Mucosa of descending colon (tissue), 3 donors: ENCODE data around the gene LRTM1. TPM values are rescaled to one million over a fixed set of nuclear protein-coding genes. Genes with fewer than 3 reads are reported as not detected.

Experiments used
- ATAC-seq: fragments of 200-7000 bp; cut with Tn5 transposase; one replicate; pipeline ENCODE4 v1.9.1; 2020; ENCODE audit warnings: mild to moderate bottlenecking, moderate library complexity
- DNase-seq, 3 donors: peaks; one replicate each; pipeline ENCODE4 v3.0.0-alpha.2; 2020
- H3K36me3 ChIP-seq: fragments of 200-600 bp; one replicate; pipeline ENCODE4 v1.8.0; 2021; ENCODE audit warnings: low read depth, mild to moderate bottlenecking
- H3K4me1 ChIP-seq: fragments of 200-600 bp; one replicate; pipeline ENCODE4 v1.8.0; 2021; ENCODE audit warnings: low read depth, mild to moderate bottlenecking
- H3K4me3 ChIP-seq: fragments of 200-600 bp; one replicate; pipeline ENCODE4 v1.8.0; 2021; ENCODE audit warnings: mild to moderate bottlenecking
- H3K9me3 ChIP-seq: fragments of 200-600 bp; one replicate; pipeline ENCODE4 v1.8.0; 2021; ENCODE audit warnings: mild to moderate bottlenecking
- intact Hi-C, 2 donors: fragments of 100-400 bp; cut with DNase I in 1 of 2; cut with micrococcal nuclease in 1 of 2; formaldehyde crosslinking; loops; one replicate each; pipeline versions ENCODE4 v1.11.0 to v1.11.1; 2022; cut with DNase I, micrococcal nuclease
- total RNA-seq, 3 donors: library from RNA; stranded (reverse); fragmentation: NEBNext Ultra II Directional in 2 of 3; extraction: Animal tissue kit (Norgen Biotek cat#: 25700) in 2 of 3; gene quantifications; one replicate each; pipeline versions ENCODE4 v1.2.1 to v1.2.4, GENCODE V29; 2021 to 2023
- TF ChIP-seq, protein P1 (sequence below): fragments of 200-600 bp; IDR thresholded peaks from one replicate; pipeline ENCODE4 v1.8.0; 2022; ENCODE audit warnings: antibody characterized with exemption, mild to moderate bottlenecking
- donor health status: DM: no; HTN: no; CAD: no; lungs with moderate emphysema.
- donor health status: DM: no; HTN: no; CAD: no.
- donor health status: DM: no; HTN: yes; CAD: no.

LRTM1 gene
- total RNA-seq, 3 donors from 2014 or later, result not detected

DNA sequence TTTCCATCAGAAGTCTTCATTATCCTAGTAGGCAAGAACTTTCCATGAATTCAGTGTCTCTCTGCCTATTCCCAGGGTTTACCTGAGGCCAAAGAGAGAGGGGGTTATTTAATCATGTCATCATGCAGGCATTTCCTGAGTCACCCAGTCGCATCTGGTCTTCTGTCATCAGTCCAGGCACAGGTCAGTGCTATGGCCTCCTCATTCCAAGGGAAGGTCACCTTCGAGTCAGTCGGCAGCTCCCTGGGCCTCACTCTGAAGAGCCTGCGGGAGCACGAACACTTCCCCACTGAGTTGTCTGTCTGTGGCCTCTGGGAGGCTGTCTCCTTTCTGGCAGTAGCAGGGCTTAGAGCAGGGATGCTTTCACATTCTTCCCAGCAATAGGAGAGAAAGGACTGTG lies 26.2 kb upstream of the LRTM1 start:
- no peak overlapping the region for H3K4me3 ChIP-seq
- no peaks in the 10 kb centered on the region for H3K4me1 ChIP-seq
- peak; percentile 12 for ATAC-seq
- TF ChIP-seq, protein P1, sequence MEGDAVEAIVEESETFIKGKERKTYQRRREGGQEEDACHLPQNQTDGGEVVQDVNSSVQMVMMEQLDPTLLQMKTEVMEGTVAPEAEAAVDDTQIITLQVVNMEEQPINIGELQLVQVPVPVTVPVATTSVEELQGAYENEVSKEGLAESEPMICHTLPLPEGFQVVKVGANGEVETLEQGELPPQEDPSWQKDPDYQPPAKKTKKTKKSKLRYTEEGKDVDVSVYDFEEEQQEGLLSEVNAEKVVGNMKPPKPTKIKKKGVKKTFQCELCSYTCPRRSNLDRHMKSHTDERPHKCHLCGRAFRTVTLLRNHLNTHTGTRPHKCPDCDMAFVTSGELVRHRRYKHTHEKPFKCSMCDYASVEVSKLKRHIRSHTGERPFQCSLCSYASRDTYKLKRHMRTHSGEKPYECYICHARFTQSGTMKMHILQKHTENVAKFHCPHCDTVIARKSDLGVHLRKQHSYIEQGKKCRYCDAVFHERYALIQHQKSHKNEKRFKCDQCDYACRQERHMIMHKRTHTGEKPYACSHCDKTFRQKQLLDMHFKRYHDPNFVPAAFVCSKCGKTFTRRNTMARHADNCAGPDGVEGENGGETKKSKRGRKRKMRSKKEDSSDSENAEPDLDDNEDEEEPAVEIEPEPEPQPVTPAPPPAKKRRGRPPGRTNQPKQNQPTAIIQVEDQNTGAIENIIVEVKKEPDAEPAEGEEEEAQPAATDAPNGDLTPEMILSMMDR, result no peak
- H3K36me3 ChIP-seq, result no peaks in the 10 kb centered on the region
- no peaks in the 10 kb centered on the region for H3K9me3 ChIP-seq
- intact Hi-C loops, result no loop called here
- DNase-seq, result peak in 1 of 3 donors; percentile 2

DNA sequence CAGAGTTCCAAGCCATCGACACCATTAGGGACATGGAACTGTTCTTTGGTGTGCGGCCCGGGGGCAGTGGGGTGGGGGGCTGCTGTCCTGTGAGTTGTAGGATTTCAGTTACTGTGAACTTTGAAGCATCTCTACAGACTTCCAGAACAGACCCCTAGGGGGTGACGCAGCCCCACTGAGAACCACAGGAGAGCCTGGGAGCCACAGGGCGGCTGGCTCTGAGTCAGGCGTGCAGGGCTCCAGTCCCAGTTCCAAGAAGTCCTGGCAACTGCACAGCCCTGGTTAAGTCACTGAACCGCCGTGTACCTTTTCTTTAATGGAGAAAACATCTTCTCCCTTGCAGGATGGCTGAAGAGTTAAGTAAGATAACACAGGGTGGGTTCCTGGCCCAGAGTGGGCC lies 23.5 kb upstream of the LRTM1 start:
- peak; percentile 84 for ATAC-seq
- TF ChIP-seq, protein P1, result no peak
- no peak overlapping the region for H3K4me3 ChIP-seq
- no peaks in the 10 kb centered on the region for H3K4me1 ChIP-seq
- no peaks in the 10 kb centered on the region for H3K36me3 ChIP-seq
- intact Hi-C loops, result no loop called here
- H3K9me3 ChIP-seq, result no peaks in the 10 kb centered on the region
- DNase-seq, result peak; percentile 63 to 66 (median 65)

DNA sequence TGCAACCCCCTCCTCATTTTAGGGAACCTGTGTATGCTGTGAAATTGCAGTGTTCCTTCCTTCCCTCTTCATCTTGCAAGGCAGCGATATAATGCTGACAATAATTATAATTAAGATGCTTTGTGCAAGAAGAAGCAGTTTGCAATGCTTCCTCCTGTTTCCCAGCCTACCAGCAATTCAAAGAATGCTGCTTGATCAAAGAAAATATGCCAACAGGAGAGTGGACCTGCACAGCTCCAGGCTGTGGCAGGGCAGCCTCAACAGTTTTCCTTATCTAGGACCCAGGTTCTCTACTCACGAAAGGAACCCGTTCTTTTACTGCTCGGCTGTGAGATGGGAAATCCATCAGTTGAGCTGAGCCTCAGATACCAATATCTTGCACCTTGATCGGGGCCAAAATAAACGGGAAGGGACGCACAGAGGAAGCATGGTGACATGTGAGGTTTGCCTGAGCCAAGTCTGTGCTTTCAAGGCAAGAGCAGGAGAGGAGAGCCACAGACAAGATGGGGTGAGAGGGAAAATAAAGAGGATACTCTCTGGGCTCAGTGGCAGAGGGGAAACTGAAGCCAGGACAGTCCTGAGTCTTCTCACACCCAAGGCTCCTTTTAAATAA lies 22.6 kb upstream of the LRTM1 start:
- DNase-seq, result no peak
- TF ChIP-seq, protein P1, result no peak
- no peaks in the 10 kb centered on the region for H3K9me3 ChIP-seq
- no peak overlapping the region for H3K4me3 ChIP-seq
- no peaks in the 10 kb centered on the region for H3K4me1 ChIP-seq
- ATAC-seq, result no peak
- no peaks in the 10 kb centered on the region for H3K36me3 ChIP-seq
- intact Hi-C loops, result no loop called here

DNA sequence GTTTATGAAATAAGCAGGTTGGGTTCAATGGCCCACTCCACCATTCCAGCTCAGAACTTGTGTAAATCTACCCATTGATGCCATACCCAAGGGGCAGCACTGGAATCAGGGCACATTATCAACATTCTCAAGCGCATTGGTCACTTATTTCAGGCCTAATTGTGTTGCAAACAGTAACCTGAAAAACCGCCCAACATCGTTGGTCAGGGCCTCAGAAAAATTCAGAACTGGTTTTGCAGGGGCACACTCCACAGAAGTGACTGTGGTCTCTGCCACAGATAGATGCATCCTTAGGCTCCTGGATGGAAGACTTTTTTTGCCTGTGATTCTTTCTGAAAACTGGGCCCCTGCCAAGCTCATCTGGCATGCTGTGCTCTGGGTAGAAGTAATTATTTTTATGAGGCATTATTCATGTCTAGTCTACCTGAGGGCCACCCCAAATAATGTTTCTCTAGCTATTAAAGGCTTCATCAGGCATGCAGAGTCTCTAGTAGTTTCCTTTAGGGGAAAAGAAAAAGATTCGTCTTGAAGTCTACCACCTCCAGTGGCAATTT lies 21.7 kb upstream of the LRTM1 start:
- no peak for DNase-seq
- Histone ChIP-seq H3K4me3 (no peak overlapping the region), H3K4me1 (no peaks in the 10 kb centered on the region), H3K36me3 (no peaks in the 10 kb centered on the region), H3K9me3 (no peaks in the 10 kb centered on the region)
- intact Hi-C loops, result no loop called here
- no peak for ATAC-seq
- TF ChIP-seq, protein P1, result no peak

DNA sequence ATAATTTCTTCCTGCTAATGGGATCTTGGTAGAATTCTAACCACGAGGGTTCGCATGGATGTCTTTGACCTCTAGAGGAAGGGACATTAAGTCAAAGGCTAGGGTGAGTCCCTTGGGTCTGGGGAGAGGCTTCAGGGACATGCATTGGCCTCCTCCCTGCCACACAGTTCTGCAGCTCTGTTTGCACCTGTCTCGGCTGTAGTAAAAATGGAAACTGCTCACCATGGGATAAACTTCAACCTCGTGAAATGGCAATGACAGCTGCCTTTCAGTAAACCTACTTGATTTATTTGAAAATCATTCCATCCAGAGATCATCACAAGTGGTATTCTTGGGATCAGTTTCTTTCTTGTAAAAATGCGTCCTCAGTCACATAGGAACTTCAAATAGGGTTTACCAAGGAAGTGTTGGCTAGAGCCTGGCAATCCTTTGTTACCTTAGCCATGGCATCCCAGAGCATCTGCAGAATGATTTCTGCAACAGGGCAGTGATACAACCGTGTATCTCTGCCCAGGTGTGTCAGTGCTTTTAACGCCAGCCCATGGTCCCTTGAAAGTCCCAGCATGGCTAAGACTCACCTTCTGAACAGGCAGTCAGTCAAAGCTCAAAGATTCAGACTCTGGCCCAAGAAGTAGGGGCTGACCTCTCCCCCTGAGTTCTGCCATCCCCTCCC lies 14.0 kb upstream of the LRTM1 start:
- ATAC-seq (no peak), DNase-seq (no peak)
- intact Hi-C loops, result no loop called here
- TF ChIP-seq, protein P1, result no peak
- Histone ChIP-seq H3K4me3 (no peak overlapping the region), H3K4me1 (no peaks in the 10 kb centered on the region), H3K9me3 (no peaks in the 10 kb centered on the region), H3K36me3 (no peaks in the 10 kb centered on the region)
